GM12875 (cell line): ENCODE data around the gene ARL2.
"Not testable (repeated sequence)": the region's sequence is repeated elsewhere in the genome, so short reads cannot be mapped to it uniquely, and the experiment has no call there.

Experiments used
- H3K4me3 ChIP-seq: one replicate; pipeline ENCODE4 v1.5.1; 2011; ENCODE audit warnings: low read depth, low read length, control low read depth
- CTCF ChIP-seq: IDR thresholded peaks from 2 replicates; pipeline ENCODE4 v1.5.1; 2011; ENCODE audit warnings: low read depth, mild to moderate bottlenecking, control low read depth, inconsistent platforms, low read length, moderate library complexity, borderline replicate concordance; ENCODE audit not compliant: insufficient read depth

Gene ARL2

GRCh38 chr11:64976651-64977050, 37.3 kb upstream of the ARL2 start:
- TF ChIP-seq CTCF, result no peak

GRCh38 chr11:64983339-64983738, 30.6 kb upstream of the ARL2 start:
- not testable (repeated sequence) for H3K4me3 ChIP-seq

More at GRCh38 chr11:64976651-64977050, 37.3 kb upstream of the ARL2 start:
- no peak overlapping the region for H3K4me3 ChIP-seq

GRCh38 chr11:64987998-64988854, 25.7 kb upstream of the ARL2 start:
- no peak overlapping the region for H3K4me3 ChIP-seq
- no peak for TF ChIP-seq CTCF

GRCh38 chr11:64989416-64989815, 24.5 kb upstream of the ARL2 start:
- H3K4me3 ChIP-seq, result no peak overlapping the region
- TF ChIP-seq CTCF, result no peak

- H3K4me3 ChIP-seq, result no peak overlapping the region
- no peak for TF ChIP-seq CTCF
Measured at GRCh38 chr11:64990222-64990923, 23.6 kb upstream of the ARL2 start.

GRCh38 chr11:64994318-64994717, 19.6 kb upstream of the ARL2 start:
- no peak overlapping the region for H3K4me3 ChIP-seq
- TF ChIP-seq CTCF, result no peak

- no peak for TF ChIP-seq CTCF
- H3K4me3 ChIP-seq, result no peak overlapping the region
Measured at GRCh38 chr11:64996327-64996709, 17.6 kb upstream of the ARL2 start.
